OCI-LY1 (cell line): Measurements from ENCODE around the gene HUS1B.

Experiments
- EZH2 ChIP-seq: fragments of 200-600 bp; sonication (generic), shearing (Covaris generic); IDR thresholded peaks from 2 replicates; pipeline ENCODE4 v1.8.0; 2017; ENCODE audit warnings: borderline replicate concordance, mixed run types, mild to moderate bottlenecking, antibody characterized with exemption, low read length, moderate library complexity, mixed read lengths
- TF ChIP-seq, protein P1 (sequence below): fragments of 200-600 bp; sonication (generic), shearing (Covaris generic); IDR thresholded peaks from 2 replicates; pipeline ENCODE4 v1.5.1; 2017; ENCODE audit warnings: mild to moderate bottlenecking, antibody characterized with exemption, low read length, moderate library complexity, mixed read lengths

DNA sequence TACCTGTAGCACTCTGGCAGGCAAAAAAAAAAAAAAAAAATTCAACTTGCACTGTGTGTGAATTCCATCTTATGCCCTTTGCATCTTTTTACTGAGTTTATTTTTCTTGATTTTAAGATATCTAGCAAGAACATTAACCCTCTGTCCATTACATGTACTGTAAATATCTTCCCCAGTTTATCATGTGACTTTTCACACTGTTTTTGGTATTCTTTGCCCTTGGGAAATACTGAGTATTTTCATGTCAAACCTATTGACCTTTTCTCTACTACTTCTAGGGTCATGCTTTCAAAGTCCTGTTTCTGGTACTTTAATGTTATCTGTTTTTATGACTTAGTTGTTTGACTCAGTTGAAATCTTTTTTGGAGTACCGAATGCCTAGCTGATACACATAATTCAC lies 843 bp upstream of the HUS1B start:
- no peak for TF ChIP-seq EZH2
- TF ChIP-seq, protein P1, sequence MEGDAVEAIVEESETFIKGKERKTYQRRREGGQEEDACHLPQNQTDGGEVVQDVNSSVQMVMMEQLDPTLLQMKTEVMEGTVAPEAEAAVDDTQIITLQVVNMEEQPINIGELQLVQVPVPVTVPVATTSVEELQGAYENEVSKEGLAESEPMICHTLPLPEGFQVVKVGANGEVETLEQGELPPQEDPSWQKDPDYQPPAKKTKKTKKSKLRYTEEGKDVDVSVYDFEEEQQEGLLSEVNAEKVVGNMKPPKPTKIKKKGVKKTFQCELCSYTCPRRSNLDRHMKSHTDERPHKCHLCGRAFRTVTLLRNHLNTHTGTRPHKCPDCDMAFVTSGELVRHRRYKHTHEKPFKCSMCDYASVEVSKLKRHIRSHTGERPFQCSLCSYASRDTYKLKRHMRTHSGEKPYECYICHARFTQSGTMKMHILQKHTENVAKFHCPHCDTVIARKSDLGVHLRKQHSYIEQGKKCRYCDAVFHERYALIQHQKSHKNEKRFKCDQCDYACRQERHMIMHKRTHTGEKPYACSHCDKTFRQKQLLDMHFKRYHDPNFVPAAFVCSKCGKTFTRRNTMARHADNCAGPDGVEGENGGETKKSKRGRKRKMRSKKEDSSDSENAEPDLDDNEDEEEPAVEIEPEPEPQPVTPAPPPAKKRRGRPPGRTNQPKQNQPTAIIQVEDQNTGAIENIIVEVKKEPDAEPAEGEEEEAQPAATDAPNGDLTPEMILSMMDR, result no peak
